Keratinocyte (primary cell): ENCODE measurements around the gene CIZ1. TPM values are rescaled to one million over a fixed set of nuclear protein-coding genes. Genes with fewer than 3 reads are reported as not detected.

Source experiments
- DNase-seq: peaks from one replicate; pipeline ENCODE4 v3.0.0-alpha.2; 2011; ENCODE audit warnings: low read depth, missing footprints, low spot score
- FAIRE-seq: peaks from 2 replicates; lab custom pipeline; 2011; peaks lifted over from hg19 to GRCh38; lab: Jason Lieb, UNC
- H2AFZ ChIP-seq: 2 replicates; pipeline ENCODE4 v1.6.0; 2012; ENCODE audit warnings: low read length, control low read depth, inconsistent platforms; ENCODE audit not compliant: control insufficient read depth
- H3K27ac ChIP-seq: 2 replicates; pipeline ENCODE4 v1.5.1; 2011; ENCODE audit warnings: low read length; ENCODE audit not compliant: control insufficient read depth, insufficient read depth
- H3K27me3 ChIP-seq: 3 replicates; pipeline ENCODE4 v1.6.0; 2011; ENCODE audit warnings: low read length; ENCODE audit not compliant: control insufficient read depth, insufficient read depth; ENCODE audit errors: extremely low read depth
- H3K36me3 ChIP-seq, 2 experiments: 2 replicates in 1 of 2; 3 replicates in 1 of 2; pipeline ENCODE4 v1.5.1; 2011; ENCODE audit warnings: low read length in 2 of 2, mild to moderate bottlenecking in 1 of 2; ENCODE audit not compliant: control insufficient read depth in 2 of 2, insufficient read depth in 2 of 2; ENCODE audit errors: extremely low read depth in 1 of 2
- H3K4me1 ChIP-seq: 3 replicates; pipeline ENCODE4 v1.5.1; 2011; ENCODE audit warnings: low read length; ENCODE audit not compliant: control insufficient read depth, insufficient read depth; ENCODE audit errors: extremely low read depth
- H3K4me2 ChIP-seq: 3 replicates; pipeline ENCODE4 v1.6.0; 2011; ENCODE audit warnings: low read depth, low read length; ENCODE audit not compliant: control insufficient read depth, insufficient read depth; ENCODE audit errors: extremely low read depth
- H3K4me3 ChIP-seq, 3 experiments: fragments of 200-600 bp in 1 of 3; sonication (generic) in 1 of 3; 2 replicates in 2 of 3; 3 replicates in 1 of 3; pipeline ENCODE4 v1.5.1; 2011 to 2016; ENCODE audit warnings: low read length in 3 of 3, mild to moderate bottlenecking in 3 of 3, control low read depth in 2 of 3, inconsistent platforms in 1 of 3, low read depth in 1 of 3, mixed read lengths in 1 of 3, mixed run types in 1 of 3, moderate library complexity in 1 of 3; ENCODE audit not compliant: control insufficient read depth in 2 of 3, insufficient read depth in 2 of 3; ENCODE audit errors: extremely low read depth in 1 of 3
- H3K79me2 ChIP-seq: 2 replicates; pipeline ENCODE4 v1.6.0; 2012; ENCODE audit warnings: low read length; ENCODE audit not compliant: control insufficient read depth, insufficient read depth
- H3K9ac ChIP-seq: 3 replicates; pipeline ENCODE4 v1.6.0; 2011; ENCODE audit warnings: low read length; ENCODE audit not compliant: control insufficient read depth, insufficient read depth; ENCODE audit errors: extremely low read depth
- H3K9me1 ChIP-seq: 3 replicates; pipeline ENCODE4 v1.6.0; 2011; ENCODE audit warnings: low read length; ENCODE audit not compliant: control insufficient read depth, insufficient read depth; ENCODE audit errors: extremely low read depth
- H3K9me3 ChIP-seq: 2 replicates; pipeline ENCODE4 v1.5.1; 2012; ENCODE audit warnings: low read depth, low read length; ENCODE audit not compliant: control insufficient read depth
- H4K20me1 ChIP-seq: 3 replicates; pipeline ENCODE4 v1.6.0; 2011; ENCODE audit warnings: low read length; ENCODE audit not compliant: control insufficient read depth, insufficient read depth; ENCODE audit errors: extremely low read depth
- CTCF ChIP-seq, 3 experiments: IDR thresholded peaks in 1 of 3; conservative IDR thresholded peaks in 1 of 3; optimal IDR thresholded peaks in 1 of 3; 2 replicates in 2 of 3; 3 replicates in 1 of 3; pipeline versions ENCODE3 to v1.5.1; 2011; ENCODE audit warnings: low read length in 3 of 3, mild to moderate bottlenecking in 3 of 3, moderate library complexity in 2 of 3, control low read depth in 1 of 3, inconsistent platforms in 1 of 3; ENCODE audit not compliant: insufficient read depth in 2 of 3; ENCODE audit errors: extremely low read depth in 1 of 3
- EZH2 ChIP-seq: IDR thresholded peaks from one replicate; pipeline ENCODE4 v1.6.1; 2012; ENCODE audit warnings: inconsistent platforms, mild to moderate bottlenecking, low read length, moderate library complexity
- dilution Hi-C: fragments of 300-500 bp; cut with MboI; formaldehyde crosslinking; loops from one replicate; pipeline ENCODE4 v1.7.0; 2020; ENCODE audit warnings: low sequenced_read_pairs; ENCODE audit not compliant: extremely low pct_ligation_motif_present
- polyA plus RNA-seq, 5 experiments: library from polyadenylated mRNA; depleted of rRNA in 3 of 5; stranded (reverse) in 3 of 5; stranded (forward) in 1 of 5; unstranded in 1 of 5; fragments of >200 nt; gene quantifications; 1 replicate in 1 of 5; 2 replicates in 3 of 5; 3 replicates in 1 of 5; pipeline versions ENCODE4 v1.2.1 to v1.2.3, GENCODE V29; 2011 to 2012; ENCODE audit warnings: missing spikeins in 2 of 5, low read depth in 1 of 5, low replicate concordance in 1 of 5

Gene CIZ1
- polyA plus RNA-seq, 1 donor (not counting 4 experiments of a cell fraction or from before 2014, with no cell fraction given): 23.5 TPM

- Histone ChIP-seq H3K9ac (no peak overlapping the region), H3K79me2 (peaks cover 26% of the 10 kb centered on the region), H3K4me3 (peak overlapping the region in 1 of 3 experiments; percentile 12), H2AFZ (no peak overlapping the region), H3K27me3 (no peaks in the 10 kb centered on the region), H3K4me1 (peaks cover 11% of the 10 kb centered on the region), H3K9me3 (no peaks in the 10 kb centered on the region), H3K36me3 (peaks cover 20 to 26% of the 10 kb centered on the region in 2 experiments), H3K4me2 (peak overlapping the region; percentile 62), H3K27ac (no peak overlapping the region), H3K9me1 (no peaks in the 10 kb centered on the region), H4K20me1 (peaks cover 3% of the 10 kb centered on the region)
- FAIRE-seq (no peak), DNase-seq (no peak)
- no peak for TF ChIP-seq CTCF (optimal IDR thresholded peaks at IDR 0.05 in 1 of 3, IDR thresholded peaks at IDR 0.05 in 1 of 3, conservative IDR thresholded peaks at IDR 0.05 in 1 of 3; ENCODE audit: extremely low read depth in 1 of 3, insufficient read depth in 2 of 3, low read length in 3 of 3)
- dilution Hi-C loops: no loop called here
Measured at GRCh38 chr9:128125580-128126354, 65.6 kb downstream of the CIZ1 start.

GRCh38 chr9:128124873-128125579 is 66.3 kb downstream of the CIZ1 start:
- Histone ChIP-seq H3K4me3 (no peak overlapping the region), H3K4me1 (peaks cover 11% of the 10 kb centered on the region), H3K9ac (no peak overlapping the region), H3K36me3 (peaks cover 20 to 31% of the 10 kb centered on the region in 2 experiments), H2AFZ (no peak overlapping the region), H3K79me2 (peaks cover 26% of the 10 kb centered on the region), H3K4me2 (no peak overlapping the region), H3K9me3 (no peaks in the 10 kb centered on the region), H3K9me1 (no peaks in the 10 kb centered on the region), H3K27me3 (no peaks in the 10 kb centered on the region), H4K20me1 (peaks cover 3% of the 10 kb centered on the region), H3K27ac (no peak overlapping the region)
- TF ChIP-seq EZH2 (no peak), CTCF (optimal IDR thresholded peaks at IDR 0.05 in 1 of 3, IDR thresholded peaks at IDR 0.05 in 1 of 3, conservative IDR thresholded peaks at IDR 0.05 in 1 of 3; ENCODE audit: extremely low read depth in 1 of 3, insufficient read depth in 2 of 3, low read length in 3 of 3) (peak; percentile 85 to 88 (median 88))
- DNase-seq: no peak
- FAIRE-seq: peak; percentile 65
- dilution Hi-C loops: no loop called here
